Fibroblast of the aortic adventitia (primary cell): ENCODE data around the gene FOXD3. TPM values are rescaled to one million over a fixed set of nuclear protein-coding genes. Genes with fewer than 3 reads are reported as not detected.

ENCODE experiments used
- DNase-seq: peaks from one replicate; pipeline ENCODE4 v3.0.0-alpha.2; 2010; ENCODE audit warnings: low read depth
- H3K4me3 ChIP-seq: 2 replicates; pipeline ENCODE4 v1.5.1; 2011; ENCODE audit warnings: low read depth, mild to moderate bottlenecking, control low read depth, low read length, moderate library complexity
- CTCF ChIP-seq: IDR thresholded peaks from 2 replicates; pipeline ENCODE4 v1.5.1; 2011; ENCODE audit warnings: mild to moderate bottlenecking, low read length, control low read depth, inconsistent platforms; ENCODE audit not compliant: insufficient read depth
- total RNA-seq: library from RNA; depleted of rRNA; stranded (reverse); fragments of >200 nt; gene quantifications from 2 replicates; pipeline ENCODE4 v1.2.3, GENCODE V29; 2012; ENCODE audit warnings: low replicate concordance

Gene FOXD3
- total RNA-seq, 1 donor: not detected

- no peak for DNase-seq
- H3K4me3 ChIP-seq: no peak overlapping the region
- no peak for TF ChIP-seq CTCF
Observed at GRCh38 chr1:63321066-63321784, 1.1 kb upstream of the FOXD3 start.

GRCh38 chr1:63321785-63322113 is 618 bp upstream of the FOXD3 start:
- DNase-seq: no peak
- TF ChIP-seq CTCF: no peak
- peak overlapping the region; percentile 63 for H3K4me3 ChIP-seq

- TF ChIP-seq CTCF: no peak
- no peak for DNase-seq
- H3K4me3 ChIP-seq: no peak overlapping the region
Observed at GRCh38 chr1:63322944-63323864, 837 bp downstream of the FOXD3 start.

GRCh38 chr1:63323865-63324778 is 1.8 kb downstream of the FOXD3 start:
- no peak for DNase-seq
- no peak for TF ChIP-seq CTCF
- H3K4me3 ChIP-seq: no peak overlapping the region

GRCh38 chr1:63324779-63325119 is 2.4 kb downstream of the FOXD3 start:
- DNase-seq: no peak
- TF ChIP-seq CTCF: no peak
- no peak overlapping the region for H3K4me3 ChIP-seq

- no peak for DNase-seq
- no peak for TF ChIP-seq CTCF
Observed at GRCh38 chr1:63325279-63325985, 3.1 kb downstream of the FOXD3 start.

More at GRCh38 chr1:63325279-63325985, 3.1 kb downstream of the FOXD3 start:
- H3K4me3 ChIP-seq: no peak overlapping the region
